Activated naive CD8-positive, alpha-beta T cell (primary cell): Measurements from ENCODE around the gene LUM.
"Not testable (repeated sequence)": the region's sequence is repeated elsewhere in the genome, so short reads cannot be mapped to it uniquely, and the experiment has no call there.

ENCODE experiments used
- H3K27ac Mint-ChIP-seq: one replicate; pipeline ENCODE4 v1.8.0; 2021; ENCODE audit warnings: mixed read lengths
- H3K27me3 Mint-ChIP-seq: one replicate; pipeline ENCODE4 v1.8.0; 2021; ENCODE audit warnings: mixed read lengths
- H3K36me3 Mint-ChIP-seq: one replicate; pipeline ENCODE4 v1.8.0; 2021; ENCODE audit warnings: mixed read lengths
- H3K4me1 Mint-ChIP-seq: one replicate; pipeline ENCODE4 v1.8.0; 2021; ENCODE audit warnings: low read depth, mixed read lengths
- H3K4me3 Mint-ChIP-seq: one replicate; pipeline ENCODE4 v1.8.0; 2021; ENCODE audit warnings: mild to moderate bottlenecking, mixed read lengths
- H3K9me3 Mint-ChIP-seq: one replicate; pipeline ENCODE4 v1.8.0; 2021; ENCODE audit warnings: low read depth, mixed read lengths

Gene LUM

DNA sequence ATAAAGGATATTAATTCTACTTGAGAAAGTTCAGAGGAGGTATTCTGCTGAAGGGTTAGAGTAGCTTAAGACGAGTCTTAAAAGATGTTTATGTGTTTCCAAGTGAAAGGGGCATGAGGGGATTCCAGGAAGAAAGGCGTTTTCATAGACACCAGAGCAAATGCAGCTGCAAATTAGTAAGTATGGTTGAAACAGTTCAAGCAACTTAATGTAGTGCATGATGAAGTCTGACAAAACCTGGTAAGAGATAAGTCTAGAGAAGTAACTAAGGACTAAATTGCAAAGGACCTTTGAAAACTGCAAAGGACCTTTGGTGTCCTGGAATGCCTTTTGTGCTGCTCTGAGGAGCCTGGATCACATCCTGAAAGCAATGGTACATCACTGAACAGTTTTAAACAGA lies 11.5 kb downstream of the LUM start:
- H3K4me1 Mint-ChIP-seq: no peaks in the 10 kb centered on the region

DNA sequence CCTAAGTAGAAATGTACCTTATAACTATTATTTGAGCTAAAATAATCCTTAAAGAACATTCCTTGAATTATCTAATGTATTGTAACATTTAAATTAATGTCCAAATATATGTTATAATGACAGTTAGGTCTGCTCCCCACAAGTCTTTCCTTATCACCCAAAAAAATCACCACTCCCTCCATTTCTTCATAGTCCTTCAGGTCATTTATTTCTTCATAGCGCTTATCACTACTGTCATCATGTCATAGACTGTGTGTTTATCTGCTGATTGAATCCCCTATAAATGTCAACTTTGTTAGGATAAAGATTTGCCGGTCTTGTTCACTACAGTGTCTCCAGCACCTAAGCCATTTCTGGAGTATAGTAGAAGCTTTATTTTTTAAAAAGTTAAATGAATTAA lies 12.0 kb downstream of the LUM start:
- no peaks in the 10 kb centered on the region for H3K9me3 Mint-ChIP-seq
- H3K4me3 Mint-ChIP-seq: no peak overlapping the region
- H3K4me1 Mint-ChIP-seq: no peaks in the 10 kb centered on the region
- peaks cover 2% of the 10 kb centered on the region for H3K27me3 Mint-ChIP-seq
- H3K36me3 Mint-ChIP-seq: no peaks in the 10 kb centered on the region
- H3K27ac Mint-ChIP-seq: no peak overlapping the region

More for the DNA sequence above, 11.5 kb downstream of the LUM start:
- Mint-ChIP-seq H3K27ac (no peak overlapping the region), H3K4me3 (no peak overlapping the region), H3K9me3 (no peaks in the 10 kb centered on the region), H3K27me3 (no peaks in the 10 kb centered on the region), H3K36me3 (no peaks in the 10 kb centered on the region)

- H3K36me3 Mint-ChIP-seq: no peaks in the 10 kb centered on the region
Measured at GRCh38 chr12:91098941-91099340, 12.4 kb downstream of the LUM start.

DNA sequence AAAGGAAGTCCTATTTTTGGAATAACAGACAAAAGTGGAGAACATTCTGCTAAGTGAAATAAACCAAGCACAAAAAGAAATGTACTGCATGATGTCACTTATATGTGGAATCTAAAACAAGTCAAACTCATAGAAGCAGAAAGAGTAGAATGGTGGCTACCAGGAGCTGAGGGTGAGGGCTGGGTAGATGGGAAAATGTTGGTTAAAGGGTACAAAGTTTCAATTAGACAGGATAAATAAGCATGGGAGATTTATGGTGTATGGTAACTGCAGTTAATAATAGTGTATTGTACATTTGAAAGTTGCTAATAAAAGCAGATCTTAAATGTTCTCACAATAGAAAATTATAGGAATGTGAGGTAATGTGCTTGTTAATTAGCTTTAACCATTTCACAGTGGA lies 12.8 kb downstream of the LUM start:
- Mint-ChIP-seq H3K36me3 (no peaks in the 10 kb centered on the region), H3K9me3 (no peaks in the 10 kb centered on the region), H3K27me3 (peaks cover 7% of the 10 kb centered on the region), H3K27ac (no peak overlapping the region), H3K4me1 (no peaks in the 10 kb centered on the region), H3K4me3 (no peak overlapping the region)

More at GRCh38 chr12:91098941-91099340, 12.4 kb downstream of the LUM start:
- H3K4me3 Mint-ChIP-seq: no peak overlapping the region
- H3K27me3 Mint-ChIP-seq: peaks cover 3% of the 10 kb centered on the region
- no peaks in the 10 kb centered on the region for H3K4me1 Mint-ChIP-seq
- no peaks in the 10 kb centered on the region for H3K9me3 Mint-ChIP-seq
- H3K27ac Mint-ChIP-seq: no peak overlapping the region

DNA sequence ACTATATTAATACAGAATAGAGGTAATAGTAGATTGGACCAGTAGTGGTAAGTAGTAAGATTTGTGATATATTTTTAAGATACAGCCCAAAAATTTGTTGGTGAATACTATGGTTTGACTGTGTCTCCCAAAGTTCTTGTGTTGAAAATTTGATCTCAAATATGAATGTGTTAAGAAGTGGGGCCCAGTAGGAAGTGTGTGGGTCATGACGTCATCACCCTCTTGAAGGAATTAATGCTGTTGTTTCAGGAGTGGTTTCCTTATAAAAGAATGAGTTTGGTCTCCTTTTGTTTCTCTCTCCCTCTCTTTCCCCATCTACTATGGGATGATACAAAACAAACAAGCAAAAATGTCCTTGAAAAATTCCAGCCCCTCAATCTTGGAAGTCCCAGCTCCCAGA lies 16.3 kb downstream of the LUM start:
- H3K27ac Mint-ChIP-seq: no peak overlapping the region
- no peaks in the 10 kb centered on the region for H3K4me1 Mint-ChIP-seq
- H3K9me3 Mint-ChIP-seq: peaks cover 10% of the 10 kb centered on the region
- no peak overlapping the region for H3K4me3 Mint-ChIP-seq
- H3K36me3 Mint-ChIP-seq: no peaks in the 10 kb centered on the region
- peaks cover 11% of the 10 kb centered on the region for H3K27me3 Mint-ChIP-seq

- no peaks in the 10 kb centered on the region for H3K36me3 Mint-ChIP-seq
- peaks cover 14% of the 10 kb centered on the region for H3K9me3 Mint-ChIP-seq
- H3K4me3 Mint-ChIP-seq: no peak overlapping the region
- no peak overlapping the region for H3K27ac Mint-ChIP-seq
- H3K4me1 Mint-ChIP-seq: no peaks in the 10 kb centered on the region
- peaks cover 11% of the 10 kb centered on the region for H3K27me3 Mint-ChIP-seq
Measured at GRCh38 chr12:91094032-91094662, 17.1 kb downstream of the LUM start.

DNA sequence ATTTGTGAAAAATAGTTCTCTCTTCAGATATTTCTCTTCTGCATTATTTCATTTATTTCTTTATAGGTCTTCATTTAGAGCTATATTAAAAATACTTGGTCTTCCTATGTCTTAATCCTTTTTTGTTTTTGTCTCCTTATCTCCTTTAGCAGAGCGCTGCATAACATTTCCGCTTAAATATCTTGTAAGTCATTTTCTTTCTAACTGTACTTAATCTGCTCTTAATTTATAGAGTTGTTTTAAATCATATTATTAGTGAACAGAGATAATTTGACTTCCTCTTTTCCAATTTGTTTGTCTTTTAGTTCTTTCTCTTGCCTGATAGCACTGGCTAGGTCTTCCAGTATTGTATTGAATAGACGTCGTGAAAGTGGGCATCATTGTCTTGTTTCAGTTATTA lies 18.0 kb downstream of the LUM start:
- H3K4me3 Mint-ChIP-seq: no peak overlapping the region
- peaks cover 20% of the 10 kb centered on the region for H3K9me3 Mint-ChIP-seq
- H3K27ac Mint-ChIP-seq: no peak overlapping the region
- no peaks in the 10 kb centered on the region for H3K36me3 Mint-ChIP-seq
- H3K27me3 Mint-ChIP-seq: peaks cover 11% of the 10 kb centered on the region
- no peaks in the 10 kb centered on the region for H3K4me1 Mint-ChIP-seq

- peaks cover 11% of the 10 kb centered on the region for H3K27me3 Mint-ChIP-seq
- peaks cover 20% of the 10 kb centered on the region for H3K9me3 Mint-ChIP-seq
- no peak overlapping the region for H3K27ac Mint-ChIP-seq
- H3K4me1 Mint-ChIP-seq: no peaks in the 10 kb centered on the region
- no peak overlapping the region for H3K4me3 Mint-ChIP-seq
- H3K36me3 Mint-ChIP-seq: no peaks in the 10 kb centered on the region
Measured at GRCh38 chr12:91091916-91092715, 19.2 kb downstream of the LUM start.

GRCh38 chr12:91089953-91090352 lies 21.3 kb downstream of the LUM start:
- H3K4me3 Mint-ChIP-seq, H3K4me1 Mint-ChIP-seq, H3K36me3 Mint-ChIP-seq, H3K27ac Mint-ChIP-seq: not testable (repeated sequence)
- peaks cover 11% of the 10 kb centered on the region for H3K27me3 Mint-ChIP-seq
- peaks cover 20% of the 10 kb centered on the region for H3K9me3 Mint-ChIP-seq

- Mint-ChIP-seq H3K27me3 (no peaks in the 10 kb centered on the region), H3K4me1 (no peaks in the 10 kb centered on the region), H3K27ac (no peak overlapping the region), H3K36me3 (no peaks in the 10 kb centered on the region), H3K9me3 (no peaks in the 10 kb centered on the region), H3K4me3 (no peak overlapping the region)
Measured at GRCh38 chr12:91080041-91080440, 31.3 kb downstream of the LUM start.

DNA sequence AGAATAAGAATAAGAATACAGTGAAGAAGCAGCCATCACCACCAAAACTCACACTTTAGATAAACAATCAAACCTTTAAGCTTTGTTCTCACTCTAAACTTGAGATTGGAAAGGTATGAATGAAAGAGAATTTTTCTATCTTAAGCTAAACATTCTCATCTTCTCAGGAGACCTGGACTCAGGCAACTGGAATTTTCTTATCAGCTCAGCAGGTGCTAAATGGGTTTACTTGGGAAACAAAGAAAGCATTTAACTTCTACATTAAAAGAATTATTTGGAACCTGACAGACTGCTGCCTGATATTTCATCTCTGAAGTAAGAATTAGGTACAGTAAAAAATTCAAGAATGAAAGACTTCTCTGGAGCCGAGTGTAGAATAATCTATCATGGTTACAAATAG lies 32.8 kb downstream of the LUM start:
- H3K27me3 Mint-ChIP-seq: no peaks in the 10 kb centered on the region
- no peaks in the 10 kb centered on the region for H3K9me3 Mint-ChIP-seq
- no peak overlapping the region for H3K27ac Mint-ChIP-seq
- H3K4me1 Mint-ChIP-seq: no peaks in the 10 kb centered on the region
- H3K4me3 Mint-ChIP-seq: no peak overlapping the region
- H3K36me3 Mint-ChIP-seq: no peaks in the 10 kb centered on the region

GRCh38 chr12:91077228-91077954 lies 33.9 kb downstream of the LUM start:
- Mint-ChIP-seq H3K4me3 (no peak overlapping the region), H3K36me3 (no peaks in the 10 kb centered on the region), H3K27ac (no peak overlapping the region), H3K4me1 (no peaks in the 10 kb centered on the region), H3K27me3 (no peaks in the 10 kb centered on the region), H3K9me3 (no peaks in the 10 kb centered on the region)

DNA sequence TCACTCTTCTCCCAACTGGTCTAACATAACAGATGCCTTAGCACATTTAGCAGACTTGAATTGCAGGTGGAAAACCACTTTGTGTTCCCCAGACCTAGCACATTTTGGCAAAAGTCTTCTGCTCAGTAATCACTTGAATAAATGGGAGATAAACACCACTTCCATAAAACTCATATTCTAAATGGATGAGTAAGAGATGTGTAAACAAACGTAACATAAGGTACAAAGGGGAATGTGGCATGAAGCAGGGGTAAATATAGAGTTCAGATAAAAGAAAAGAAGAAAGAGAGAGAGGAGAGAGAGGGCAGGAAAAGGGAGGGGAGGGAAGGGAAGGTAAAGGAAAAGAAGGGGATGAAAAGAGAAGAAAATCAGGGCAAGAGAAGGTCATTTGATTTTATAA lies 36.4 kb downstream of the LUM start:
- no peaks in the 10 kb centered on the region for H3K9me3 Mint-ChIP-seq
- no peak overlapping the region for H3K4me3 Mint-ChIP-seq
- H3K4me1 Mint-ChIP-seq: no peaks in the 10 kb centered on the region
- no peak overlapping the region for H3K27ac Mint-ChIP-seq
- H3K27me3 Mint-ChIP-seq: no peaks in the 10 kb centered on the region
- no peaks in the 10 kb centered on the region for H3K36me3 Mint-ChIP-seq

DNA sequence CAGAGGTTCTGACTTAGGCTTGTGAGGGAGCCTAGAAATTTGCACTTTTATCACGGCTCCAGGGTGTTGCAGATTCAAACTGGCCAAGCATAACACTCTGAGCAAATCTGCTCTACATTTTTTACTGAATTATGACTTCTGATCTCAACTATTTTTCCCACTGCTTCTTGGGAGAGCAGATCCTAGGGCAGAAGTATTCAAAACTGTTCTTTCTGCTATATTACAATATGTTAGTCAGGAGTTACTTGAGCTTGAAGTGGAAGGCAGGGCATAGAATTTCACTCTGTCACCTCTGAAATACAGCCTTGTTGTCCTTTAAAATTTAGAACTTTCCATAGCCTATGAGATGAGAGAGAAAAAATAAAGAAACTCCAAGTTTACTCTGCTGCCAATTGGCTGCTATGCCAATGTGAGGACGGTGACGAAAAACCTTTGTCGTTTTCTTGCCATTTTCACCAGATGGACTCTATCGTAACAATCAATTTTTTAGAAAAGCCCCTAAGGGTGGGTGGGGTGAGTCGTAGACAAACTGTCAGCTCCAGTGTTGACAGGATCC lies 37.1 kb downstream of the LUM start:
- H3K36me3 Mint-ChIP-seq: no peaks in the 10 kb centered on the region
- H3K4me3 Mint-ChIP-seq: no peak overlapping the region
- no peaks in the 10 kb centered on the region for H3K4me1 Mint-ChIP-seq
- H3K27ac Mint-ChIP-seq: no peak overlapping the region
- H3K9me3 Mint-ChIP-seq: no peaks in the 10 kb centered on the region
- H3K27me3 Mint-ChIP-seq: no peaks in the 10 kb centered on the region

DNA sequence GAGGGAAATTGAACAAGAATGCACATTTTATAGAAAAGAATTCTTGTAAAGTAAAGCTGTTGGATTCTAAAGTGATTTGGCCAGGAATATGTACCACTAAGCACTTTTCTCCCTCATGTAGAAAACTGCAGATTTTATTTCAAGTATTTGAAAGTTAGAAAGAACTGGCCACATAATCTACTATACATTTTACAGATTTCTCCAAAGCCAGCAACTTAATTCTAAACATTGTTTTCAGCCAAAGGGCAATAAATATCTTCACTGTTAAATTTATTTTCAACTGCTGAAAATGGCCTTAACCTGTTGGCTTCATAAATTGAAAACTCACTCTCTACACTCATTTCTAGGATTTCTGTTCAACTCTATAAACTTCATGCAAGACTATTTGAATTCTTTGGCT lies 37.9 kb downstream of the LUM start:
- H3K4me1 Mint-ChIP-seq: no peaks in the 10 kb centered on the region
- peaks cover under 1% of the 10 kb centered on the region for H3K27me3 Mint-ChIP-seq
- no peak overlapping the region for H3K27ac Mint-ChIP-seq
- no peaks in the 10 kb centered on the region for H3K9me3 Mint-ChIP-seq
- no peaks in the 10 kb centered on the region for H3K36me3 Mint-ChIP-seq
- H3K4me3 Mint-ChIP-seq: no peak overlapping the region
